K562 (cell line): ENCODE measurements around the gene GALK2. TPM values are rescaled to one million over a fixed set of nuclear protein-coding genes. Genes with fewer than 3 reads are reported as not detected.

Source experiments
- ATAC-seq: fragments of 200-7000 bp; cut with Tn5 transposase; 3 replicates; pipeline ENCODE4 v1.9.1; 2020; ENCODE audit warnings: moderate library complexity
- BruUV-seq: library from RNA; stranded (reverse); fragments of 400-500 nt; replicated peaks from 2 replicates; lab custom pipeline; 2021; lab: Mats Ljungman, UMichigan
- CTCF ChIA-PET: fragments of 300-600 bp; formaldehyde crosslinking; extraction: SDS; loops from one replicate; lab custom pipeline; 2021; ENCODE audit warnings: low intra/inter-chr PET ratio; lab: Yijun Ruan, JAX
- POLR2A ChIA-PET: fragments of 300-600, 350-650 bp; sonication (Branson Sonifier 250); formaldehyde crosslinking; extraction: SDS; loops from one replicate; lab custom pipeline; 2021; ENCODE audit warnings: antibody characterized with exemption, inconsistent platforms; lab: Yijun Ruan, JAX
- DNase-seq, 4 experiments: peaks; one replicate each; pipeline versions ENCODE4 v3.0.0 to v3.0.0-alpha.2; 2011 to 2018; ENCODE audit warnings: low spot score in 3 of 4, mixed read lengths in 3 of 4; ENCODE audit errors: extremely low read depth in 1 of 4
- FAIRE-seq: peaks from 2 replicates; lab custom pipeline; 2011; peaks lifted over from hg19 to GRCh38; lab: Jason Lieb, UNC
- H2AFZ ChIP-seq: 2 replicates; pipeline ENCODE4 v1.6.0; 2011; ENCODE audit warnings: low read depth, low read length, control low read depth, inconsistent platforms
- H3K27ac ChIP-seq: fragments of 200-600 bp; 3 replicates; pipeline ENCODE4 v1.8.0; 2011; ENCODE audit warnings: low read depth, mild to moderate bottlenecking, control low read depth, inconsistent platforms, low read length, moderate library complexity, mixed read lengths; ENCODE audit errors: extremely low read depth
- H3K27me3 ChIP-seq, 2 experiments: fragments of 300-600 bp in 1 of 2; 2 replicates in 1 of 2; 3 replicates in 1 of 2; pipeline versions ENCODE4 v1.6.0 to v1.8.0; 2011; ENCODE audit warnings: inconsistent platforms in 2 of 2, low read length in 2 of 2, mild to moderate bottlenecking in 1 of 2, mixed read lengths in 1 of 2, moderate library complexity in 1 of 2; ENCODE audit not compliant: control insufficient read depth in 2 of 2, insufficient read depth in 2 of 2
- H3K36me3 ChIP-seq: fragments of 300-600 bp; 3 replicates; pipeline ENCODE4 v1.8.0; 2011; ENCODE audit warnings: mild to moderate bottlenecking, low read length, inconsistent platforms; ENCODE audit not compliant: control insufficient read depth, insufficient read depth
- H3K4me1 ChIP-seq, 2 experiments: fragments of 200-600 bp in 1 of 2; replicated peaks in 1 of 2; 2 replicates in 1 of 2; 3 replicates in 1 of 2; pipeline versions ENCODE4 v1.5.1 to v1.8.0; 2011; ENCODE audit warnings: inconsistent platforms in 2 of 2, low read length in 2 of 2, mild to moderate bottlenecking in 1 of 2, mixed read lengths in 1 of 2, moderate library complexity in 1 of 2; ENCODE audit not compliant: control insufficient read depth in 2 of 2, insufficient read depth in 2 of 2
- H3K4me2 ChIP-seq: 2 replicates; pipeline ENCODE4 v1.6.1; 2011; ENCODE audit warnings: low read length, control low read depth, inconsistent platforms, mixed read lengths; ENCODE audit not compliant: insufficient read depth
- H3K4me3 ChIP-seq: fragments of 200-600 bp; sonication (generic), shearing (Covaris generic); 2 replicates; pipeline ENCODE4 v1.5.1; 2016; ENCODE audit warnings: control low read depth, inconsistent platforms
- H3K79me2 ChIP-seq: fragments of 200-600 bp; 3 replicates; pipeline ENCODE4 v1.8.0; 2011; ENCODE audit warnings: low read length, inconsistent platforms; ENCODE audit not compliant: control insufficient read depth, insufficient read depth
- H3K9ac ChIP-seq, 2 experiments: 2 replicates each; pipeline versions ENCODE4 v1.6.0 to v1.6.1; 2011; ENCODE audit warnings: low read depth in 2 of 2, low read length in 2 of 2, control low read depth in 1 of 2, inconsistent platforms in 1 of 2, mild to moderate bottlenecking in 1 of 2, mixed read lengths in 1 of 2; ENCODE audit not compliant: insufficient read depth in 1 of 2
- H3K9me1 ChIP-seq: one replicate; pipeline ENCODE4 v1.6.0; 2011; ENCODE audit warnings: inconsistent platforms, mild to moderate bottlenecking, low read length, moderate library complexity; ENCODE audit not compliant: control insufficient read depth, insufficient read depth
- H3K9me3 ChIP-seq: replicated peaks from 2 replicates; pipeline ENCODE4 v1.5.1; 2011; ENCODE audit warnings: low read depth, low read length, inconsistent platforms; ENCODE audit not compliant: control insufficient read depth, insufficient read depth
- H4K20me1 ChIP-seq: replicated peaks from 2 replicates; pipeline ENCODE4 v1.6.1; 2011; ENCODE audit warnings: low read length, inconsistent platforms, mixed read lengths; ENCODE audit not compliant: control insufficient read depth, insufficient read depth
- CBFB ChIP-seq: sonication (generic); formaldehyde crosslinking; IDR thresholded peaks from 2 replicates; pipeline ENCODE4 v1.4.0; 2020; ENCODE audit warnings: mild to moderate bottlenecking, missing genetic modification reagents
- DMBX1 ChIP-seq: fragments of 250-450 bp; sonication (Bioruptor Pico); IDR thresholded peaks from 2 replicates; pipeline ENCODE4 v1.8.0; 2022; ENCODE audit warnings: inconsistent platforms, mild to moderate bottlenecking, moderate library complexity, borderline replicate concordance
- KAT2B ChIP-seq: IDR thresholded peaks from one replicate; pipeline ENCODE4 v1.6.1; 2012; ENCODE audit warnings: low read depth, mild to moderate bottlenecking, control low read depth, inconsistent platforms, low read length, moderate library complexity
- KDM1A ChIP-seq, 2 experiments: fragments of 450-650 bp; IDR thresholded peaks; 2 replicates each; pipeline ENCODE4 v1.6.1; 2016; ENCODE audit warnings: mild to moderate bottlenecking in 2 of 2
- MCM5 ChIP-seq: fragments of 450-650 bp; IDR thresholded peaks from 2 replicates; pipeline ENCODE4 v1.6.1; 2016; ENCODE audit warnings: low read depth
- NCOA4 ChIP-seq: fragments of 450-650 bp; IDR thresholded peaks from 2 replicates; pipeline ENCODE4 v1.6.1; 2018; ENCODE audit warnings: mild to moderate bottlenecking; ENCODE audit not compliant: partially characterized antibody
- PURB ChIP-seq: sonication (generic); formaldehyde crosslinking; IDR thresholded peaks from 2 replicates; pipeline ENCODE4 v1.9.0; 2021; ENCODE audit warnings: low read depth, mild to moderate bottlenecking, missing genetic modification reagents
- RBFOX2 ChIP-seq: fragments of 200-400 bp; formaldehyde crosslinking; IDR thresholded peaks from 2 replicates; pipeline ENCODE4 v1.6.1; 2017; ENCODE audit warnings: low read depth, mild to moderate bottlenecking, low read length, moderate library complexity
- RFX5 ChIP-seq: IDR thresholded peaks from 2 replicates; pipeline ENCODE4 v1.6.1; 2011; ENCODE audit warnings: low read depth, mild to moderate bottlenecking, improper control_type of control experiment, low read length
- SOX6 ChIP-seq: fragments of 450-650 bp; IDR thresholded peaks from 2 replicates; pipeline ENCODE4 v1.6.1; 2014; ENCODE audit warnings: mild to moderate bottlenecking
- TAL1 ChIP-seq: fragments of 450-650 bp; IDR thresholded peaks from 2 replicates; pipeline ENCODE4 v1.6.1; 2016; ENCODE audit warnings: mild to moderate bottlenecking
- ZNF561 ChIP-seq: fragments of 450-650 bp; formaldehyde crosslinking; conservative IDR thresholded peaks from 2 replicates; pipeline ENCODE4 v1.4.0; 2020; ENCODE audit warnings: mild to moderate bottlenecking, moderate library complexity
- ZNF699 ChIP-seq: fragments of 250-450 bp; sonication (Bioruptor Pico); IDR thresholded peaks from 2 replicates; pipeline ENCODE4 v1.8.0; 2021; ENCODE audit warnings: mild to moderate bottlenecking, moderate library complexity; ENCODE audit not compliant: insufficient replicate concordance
- WGBS: fragments of 100-300 bp; shearing (Covaris generic); methylation state at CpG from one replicate; pipeline ENCODE4 v1.1.6; 2016; ENCODE audit warnings: low coverage, mixed read lengths; ENCODE audit not compliant: insufficient coverage; ENCODE audit errors: missing lambda C conversion rate; 5-methylcytosine and 5-hydroxymethylcytosine counted together
- in situ Hi-C: fragments of 300-500 bp; cut with MboI; formaldehyde crosslinking; loops from 4 replicates; pipeline ENCODE4 v1.15.0; 2018; ENCODE audit warnings: inconsistent platforms, mixed read lengths
- intact Hi-C: fragments of 100-400 bp; cut with micrococcal nuclease; formaldehyde crosslinking; loops from 2 replicates; pipeline ENCODE4 v1.14.2; 2022
- polyA plus RNA-seq, 8 experiments: library from polyadenylated mRNA; depleted of rRNA in 4 of 8; stranded (reverse) in 5 of 8; unstranded in 3 of 8; fragments of >200 nt; fragmentation: Nextera tagmentation in 2 of 8; fragmentation: Illumina TruSeq in 1 of 8; extraction: Ambion mirVana in 2 of 8; extraction: Trizol in 1 of 8; gene quantifications; 2 replicates each; pipeline versions ENCODE4 v1.2.1 to v1.2.3, GENCODE V29; 2011 to 2014; ENCODE audit warnings: inconsistent platforms in 1 of 8, missing spikeins in 1 of 8
- total RNA-seq, 7 experiments: library from RNA; depleted of rRNA in 6 of 7; stranded (reverse); fragments of >200 nt in 6 of 7; fragmentation: Illumina TruSeq in 2 of 7; extraction: Trizol in 2 of 7; gene quantifications; 2 replicates each; pipeline versions ENCODE4 v1.2.1 to v1.2.3, GENCODE V29; 2011 to 2021; ENCODE audit warnings: low replicate concordance in 1 of 7
- TF ChIP-seq, protein P1 (sequence below): fragments of 450-650 bp; IDR thresholded peaks from 2 replicates; pipeline ENCODE4 v1.6.1; 2016; ENCODE audit warnings: borderline replicate concordance
- TF ChIP-seq, protein P2 (sequence below): fragments of 450-650 bp; IDR thresholded peaks from 2 replicates; pipeline ENCODE4 v1.6.1; 2018; ENCODE audit warnings: mild to moderate bottlenecking, low read depth; ENCODE audit not compliant: partially characterized antibody
- TF ChIP-seq, protein P3 (sequence below): sonication (generic); formaldehyde crosslinking; IDR thresholded peaks from 2 replicates; pipeline ENCODE4 v1.8.1; 2023; ENCODE audit warnings: mild to moderate bottlenecking, missing genetic modification reagents

GALK2 gene
- total and polyA plus RNA-seq, 9 of the 15 experiments (the other 6 are each of a cell fraction or from before 2014, with no cell fraction given): 32.8 to 82.0 (median 54.4) TPM

DNA sequence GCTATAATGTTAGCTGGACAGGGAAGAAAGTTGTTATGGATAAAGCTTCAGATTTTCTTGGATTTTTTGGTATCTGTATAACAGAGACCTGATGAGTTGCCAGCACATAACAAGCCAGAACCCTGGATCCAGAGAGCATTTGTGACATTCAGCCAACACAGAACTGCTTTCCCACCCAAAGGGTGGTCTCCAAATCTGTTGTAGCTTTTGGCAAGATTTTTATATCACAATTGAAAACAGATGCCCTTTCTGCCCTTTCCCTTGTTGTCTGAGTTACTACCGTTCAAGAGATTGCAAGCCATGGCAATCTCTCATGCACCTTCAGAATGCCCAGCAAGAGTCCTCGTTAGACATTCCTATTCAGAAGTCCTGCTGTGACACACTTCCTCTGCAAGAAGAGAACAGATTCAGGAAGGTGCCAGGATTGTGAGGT is 145.4 kb downstream of the GALK2 start:
- TF ChIP-seq KDM1A (IDR thresholded peaks at IDR 0.05) (no peak), ZNF561 (CRISPR knock-in tag) (no peak), SOX6 (no peak), MCM5 (no peak), TAL1 (no peak), NCOA4 (no peak), KAT2B (no peak), ZNF699 (CRISPR knock-in tag) (no peak), PURB (CRISPR knock-in tag) (no peak), RFX5 (no peak), DMBX1 (CRISPR knock-in tag) (no peak), CBFB (CRISPR knock-in tag) (no peak), RBFOX2 (no peak)
- TF ChIP-seq, protein P1, sequence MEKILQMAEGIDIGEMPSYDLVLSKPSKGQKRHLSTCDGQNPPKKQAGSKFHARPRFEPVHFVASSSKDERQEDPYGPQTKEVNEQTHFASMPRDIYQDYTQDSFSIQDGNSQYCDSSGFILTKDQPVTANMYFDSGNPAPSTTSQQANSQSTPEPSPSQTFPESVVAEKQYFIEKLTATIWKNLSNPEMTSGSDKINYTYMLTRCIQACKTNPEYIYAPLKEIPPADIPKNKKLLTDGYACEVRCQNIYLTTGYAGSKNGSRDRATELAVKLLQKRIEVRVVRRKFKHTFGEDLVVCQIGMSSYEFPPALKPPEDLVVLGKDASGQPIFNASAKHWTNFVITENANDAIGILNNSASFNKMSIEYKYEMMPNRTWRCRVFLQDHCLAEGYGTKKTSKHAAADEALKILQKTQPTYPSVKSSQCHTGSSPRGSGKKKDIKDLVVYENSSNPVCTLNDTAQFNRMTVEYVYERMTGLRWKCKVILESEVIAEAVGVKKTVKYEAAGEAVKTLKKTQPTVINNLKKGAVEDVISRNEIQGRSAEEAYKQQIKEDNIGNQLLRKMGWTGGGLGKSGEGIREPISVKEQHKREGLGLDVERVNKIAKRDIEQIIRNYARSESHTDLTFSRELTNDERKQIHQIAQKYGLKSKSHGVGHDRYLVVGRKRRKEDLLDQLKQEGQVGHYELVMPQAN: no peak
- TF ChIP-seq, protein P2, sequence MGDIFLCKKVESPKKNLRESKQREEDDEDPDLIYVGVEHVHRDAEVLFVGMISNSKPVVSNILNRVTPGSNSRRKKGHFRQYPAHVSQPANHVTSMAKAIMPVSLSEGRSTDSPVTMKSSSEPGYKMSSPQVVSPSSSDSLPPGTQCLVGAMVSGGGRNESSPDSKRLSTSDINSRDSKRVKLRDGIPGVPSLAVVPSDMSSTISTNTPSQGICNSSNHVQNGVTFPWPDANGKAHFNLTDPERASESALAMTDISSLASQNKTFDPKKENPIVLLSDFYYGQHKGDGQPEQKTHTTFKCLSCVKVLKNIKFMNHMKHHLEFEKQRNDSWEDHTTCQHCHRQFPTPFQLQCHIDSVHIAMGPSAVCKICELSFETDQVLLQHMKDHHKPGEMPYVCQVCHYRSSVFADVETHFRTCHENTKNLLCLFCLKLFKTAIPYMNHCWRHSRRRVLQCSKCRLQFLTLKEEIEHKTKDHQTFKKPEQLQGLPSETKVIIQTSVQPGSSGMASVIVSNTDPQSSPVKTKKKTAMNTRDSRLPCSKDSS: no peak
- TF ChIP-seq, protein P3, sequence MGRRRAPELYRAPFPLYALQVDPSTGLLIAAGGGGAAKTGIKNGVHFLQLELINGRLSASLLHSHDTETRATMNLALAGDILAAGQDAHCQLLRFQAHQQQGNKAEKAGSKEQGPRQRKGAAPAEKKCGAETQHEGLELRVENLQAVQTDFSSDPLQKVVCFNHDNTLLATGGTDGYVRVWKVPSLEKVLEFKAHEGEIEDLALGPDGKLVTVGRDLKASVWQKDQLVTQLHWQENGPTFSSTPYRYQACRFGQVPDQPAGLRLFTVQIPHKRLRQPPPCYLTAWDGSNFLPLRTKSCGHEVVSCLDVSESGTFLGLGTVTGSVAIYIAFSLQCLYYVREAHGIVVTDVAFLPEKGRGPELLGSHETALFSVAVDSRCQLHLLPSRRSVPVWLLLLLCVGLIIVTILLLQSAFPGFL (CRISPR knock-in tag): no peak
- no peak for FAIRE-seq
- no peak overlapping the region for H2AFZ ChIP-seq
- in situ Hi-C loops: no loop called here
- H4K20me1 ChIP-seq: no peaks in the 10 kb centered on the region
- DNase-seq: no peak
- peaks cover 34% of the 10 kb centered on the region for H3K36me3 ChIP-seq
- ATAC-seq: no peak
- no peaks in the 10 kb centered on the region for H3K79me2 ChIP-seq
- no peak overlapping the region for H3K4me3 ChIP-seq
- no peak overlapping the region for H3K27ac ChIP-seq
- H3K9me3 ChIP-seq: no peaks in the 10 kb centered on the region
- ChIA-PET CTCF (no interaction called here), POLR2A (no interaction called here)
- H3K4me1 ChIP-seq: no peaks in the 10 kb centered on the region
- BruUV-seq: no TSS peak
- WGBS: 92% methylated on average over 2 of the region's 2 CpGs
- H3K9ac ChIP-seq: no peak overlapping the region
- no peaks in the 10 kb centered on the region for H3K27me3 ChIP-seq
- no peak overlapping the region for H3K4me2 ChIP-seq
- no peaks in the 10 kb centered on the region for H3K9me1 ChIP-seq
- intact Hi-C loops: no loop called here
